ENCODE results near the gene PSPN.
A peak's percentile ranks its signal among the peaks of the same experiment; 100 is the strongest.

PSPN gene

GRCh38 chr19:6394831-6395230 lies 19.1 kb upstream of the PSPN start:
- intact Hi-C loops (cut with DNase I; ENCODE audit: low total_unique reads): no loop called here
- H3K4me3 ChIP-seq: no peak overlapping the region
- H3K27me3 ChIP-seq: no peaks in the 10 kb centered on the region
- no peaks in the 10 kb centered on the region for H3K9me3 ChIP-seq
- peaks cover 0 to 9% (median 3%) of the 10 kb centered on the region in 3 donors for H3K36me3 ChIP-seq
- TF ChIP-seq, protein P1, sequence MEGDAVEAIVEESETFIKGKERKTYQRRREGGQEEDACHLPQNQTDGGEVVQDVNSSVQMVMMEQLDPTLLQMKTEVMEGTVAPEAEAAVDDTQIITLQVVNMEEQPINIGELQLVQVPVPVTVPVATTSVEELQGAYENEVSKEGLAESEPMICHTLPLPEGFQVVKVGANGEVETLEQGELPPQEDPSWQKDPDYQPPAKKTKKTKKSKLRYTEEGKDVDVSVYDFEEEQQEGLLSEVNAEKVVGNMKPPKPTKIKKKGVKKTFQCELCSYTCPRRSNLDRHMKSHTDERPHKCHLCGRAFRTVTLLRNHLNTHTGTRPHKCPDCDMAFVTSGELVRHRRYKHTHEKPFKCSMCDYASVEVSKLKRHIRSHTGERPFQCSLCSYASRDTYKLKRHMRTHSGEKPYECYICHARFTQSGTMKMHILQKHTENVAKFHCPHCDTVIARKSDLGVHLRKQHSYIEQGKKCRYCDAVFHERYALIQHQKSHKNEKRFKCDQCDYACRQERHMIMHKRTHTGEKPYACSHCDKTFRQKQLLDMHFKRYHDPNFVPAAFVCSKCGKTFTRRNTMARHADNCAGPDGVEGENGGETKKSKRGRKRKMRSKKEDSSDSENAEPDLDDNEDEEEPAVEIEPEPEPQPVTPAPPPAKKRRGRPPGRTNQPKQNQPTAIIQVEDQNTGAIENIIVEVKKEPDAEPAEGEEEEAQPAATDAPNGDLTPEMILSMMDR (IDR thresholded peaks at IDR 0.05): no peak
- no peak overlapping the region for H3K27ac ChIP-seq
- no peak for DNase-seq
- H3K4me1 ChIP-seq: peaks cover 0 to 18% (median 14%) of the 10 kb centered on the region in 4 donors

- peak in 1 of 2 donors; percentile 54 for DNase-seq
- H3K36me3 ChIP-seq: peaks cover 0 to 17% (median 11%) of the 10 kb centered on the region in 3 donors
- peak overlapping the region; percentile 63 to 88 for H3K4me3 ChIP-seq
- peak overlapping the region; percentile 91 to 96 for H3K27ac ChIP-seq
- H3K9me3 ChIP-seq: no peaks in the 10 kb centered on the region
- H3K27me3 ChIP-seq: no peaks in the 10 kb centered on the region
- TF ChIP-seq, protein P1 (IDR thresholded peaks at IDR 0.05): no peak
- peaks cover 0 to 18% (median 14%) of the 10 kb centered on the region in 4 donors for H3K4me1 ChIP-seq
- intact Hi-C loops (cut with DNase I; ENCODE audit: low total_unique reads): no loop called here
These were observed 18.3 kb upstream of the PSPN start for GRCh38 chr19:6393983-6394412.

- Histone ChIP-seq H3K36me3 (peaks cover 6 to 24% (median 18%) of the 10 kb centered on the region in 3 donors), H3K9me3 (no peaks in the 10 kb centered on the region), H3K27me3 (no peaks in the 10 kb centered on the region), H3K4me3 (peak within 1 kb of the TSS; percentile 63 to 88), H3K27ac (peak within 1 kb of the TSS; percentile 91 to 96), H3K4me1 (peaks cover 0 to 18% (median 14%) of the 10 kb centered on the region in 4 donors)
- peak; percentile 93 to 96 for DNase-seq
- TF ChIP-seq, protein P1 (IDR thresholded peaks at IDR 0.05): no peak
- intact Hi-C loops (cut with DNase I; ENCODE audit: low total_unique reads): no loop called here
These were observed 17.6 kb upstream of the PSPN start, which contains the start of gene GTF2F1 for GRCh38 chr19:6393074-6393982. Gene GTF2F1, minus strand, starts transcription at chr19:6393164. Its CDS starts 169 bp downstream, at chr19:6392995.

GRCh38 chr19:6392221-6393073 lies 16.7 kb upstream of the PSPN start:
- Histone ChIP-seq H3K27ac (peak overlapping the region; percentile 91 to 96), H3K27me3 (no peaks in the 10 kb centered on the region), H3K4me3 (peak overlapping the region; percentile 63 to 88), H3K4me1 (peaks cover 0 to 18% (median 14%) of the 10 kb centered on the region in 4 donors), H3K36me3 (peaks cover 14 to 33% (median 27%) of the 10 kb centered on the region in 3 donors), H3K9me3 (no peaks in the 10 kb centered on the region)
- intact Hi-C loops (cut with DNase I; ENCODE audit: low total_unique reads): no loop called here
- TF ChIP-seq, protein P1 (IDR thresholded peaks at IDR 0.05): no peak
- DNase-seq: no peak

- H3K27me3 ChIP-seq: no peaks in the 10 kb centered on the region
- H3K36me3 ChIP-seq: peaks cover 60 to 84% (median 64%) of the 10 kb centered on the region in 3 donors
- TF ChIP-seq, protein P1 (IDR thresholded peaks at IDR 0.05): no peak
These were observed 11.6 kb upstream of the PSPN start for GRCh38 chr19:6387372-6387771.

More at GRCh38 chr19:6387372-6387771, 11.6 kb upstream of the PSPN start:
- no peaks in the 10 kb centered on the region for H3K9me3 ChIP-seq
- no peak overlapping the region for H3K4me3 ChIP-seq
- DNase-seq: no peak
- H3K27ac ChIP-seq: no peak overlapping the region
- H3K4me1 ChIP-seq: peaks cover 0 to 11% (median 7%) of the 10 kb centered on the region in 4 donors
- intact Hi-C loops (cut with DNase I; ENCODE audit: low total_unique reads): no loop called here

All from tibial artery (tissue), 4 donors.